HepG2 (cell line): Measurements from ENCODE around the gene ADGRG6. TPM values are rescaled to one million over a fixed set of nuclear protein-coding genes. Genes with fewer than 3 reads are reported as not detected.

ENCODE experiments used
- BCLAF1 ChIP-seq: fragments of 450-650 bp; IDR thresholded peaks from 2 replicates; pipeline ENCODE4 v1.6.1; 2017; ENCODE audit warnings: mild to moderate bottlenecking
- ELF3 ChIP-seq: IDR thresholded peaks from 2 replicates; pipeline ENCODE4 v1.6.1; 2016; ENCODE audit warnings: missing genetic modification reagents, missing compliant biosample characterization
- FOXJ3 ChIP-seq: sonication (generic); formaldehyde crosslinking; IDR thresholded peaks from 2 replicates; pipeline ENCODE4 v1.4.0; 2020; ENCODE audit warnings: missing genetic modification reagents, mild to moderate bottlenecking, borderline replicate concordance
- IKZF5 ChIP-seq: IDR thresholded peaks from 2 replicates; pipeline ENCODE4 v1.6.1; 2018; ENCODE audit warnings: missing genetic modification reagents, mild to moderate bottlenecking, missing compliant biosample characterization
- NR2F6 ChIP-seq, 2 experiments: IDR thresholded peaks; 2 replicates each; pipeline ENCODE4 v1.6.1; 2016; ENCODE audit warnings: antibody characterized with exemption in 1 of 2, mild to moderate bottlenecking in 1 of 2
- SIN3A ChIP-seq: IDR thresholded peaks from 2 replicates; pipeline ENCODE4 v1.6.1; 2011; ENCODE audit warnings: low read depth, mild to moderate bottlenecking, control low read depth, low read length, borderline replicate concordance
- SMAD3 ChIP-seq: sonication (generic); formaldehyde crosslinking; IDR thresholded peaks from 2 replicates; pipeline ENCODE4 v1.4.0; 2020; ENCODE audit warnings: missing genetic modification reagents
- SRSF9 ChIP-seq: fragments of 200-400 bp; formaldehyde crosslinking; IDR thresholded peaks from 2 replicates; pipeline ENCODE4 v1.6.1; 2018; ENCODE audit warnings: borderline replicate concordance, mild to moderate bottlenecking, low read depth, low read length; ENCODE audit not compliant: insufficient read depth, poor library complexity, severe bottlenecking
- ZKSCAN8 ChIP-seq: IDR thresholded peaks from 2 replicates; pipeline ENCODE4 v1.6.1; 2016; ENCODE audit warnings: borderline replicate concordance, missing genetic modification reagents, missing compliant biosample characterization
- ZNF44 ChIP-seq: sonication (generic); formaldehyde crosslinking; IDR thresholded peaks from 2 replicates; pipeline ENCODE4 v1.5.1; 2020; ENCODE audit warnings: mild to moderate bottlenecking, missing genetic modification reagents
- ZNF776 ChIP-seq: sonication (generic); formaldehyde crosslinking; IDR thresholded peaks from 2 replicates; pipeline ENCODE4 v1.4.0; 2020; ENCODE audit warnings: mild to moderate bottlenecking, missing genetic modification reagents
- ZXDC ChIP-seq: sonication (generic); formaldehyde crosslinking; IDR thresholded peaks from 2 replicates; pipeline ENCODE4 v1.5.0; 2020; ENCODE audit warnings: mild to moderate bottlenecking, missing genetic modification reagents
- polyA plus RNA-seq, 8 experiments: library from polyadenylated mRNA; depleted of rRNA in 3 of 8; stranded (reverse) in 7 of 8; unstranded in 1 of 8; fragments of >200 nt; fragmentation: Illumina TruSeq in 4 of 8; extraction: Trizol in 4 of 8; gene quantifications; 2 replicates each; pipeline versions ENCODE4 v1.2.1 to v1.2.3, GENCODE V29; 2011 to 2016; ENCODE audit warnings: low read depth in 4 of 8, missing spikeins in 1 of 8, mixed read lengths in 1 of 8; ENCODE audit not compliant: insufficient read depth in 1 of 8
- total RNA-seq, 5 experiments: library from RNA; depleted of rRNA; stranded (reverse); fragments of >200 nt; fragmentation: Illumina TruSeq; extraction: Trizol; gene quantifications; 2 replicates each; pipeline ENCODE4 v1.2.3, GENCODE V29; 2016; ENCODE audit warnings: low read depth in 1 of 5
- TF ChIP-seq, protein P1 (sequence below): sonication (generic); formaldehyde crosslinking; conservative IDR thresholded peaks from 2 replicates; pipeline ENCODE4 v1.4.0; 2020; ENCODE audit warnings: missing genetic modification reagents
- TF ChIP-seq, protein P2 (sequence below): sonication (generic); formaldehyde crosslinking; IDR thresholded peaks from 2 replicates; pipeline ENCODE4 v1.8.1; 2023; ENCODE audit warnings: missing genetic modification reagents, inconsistent platforms, borderline replicate concordance
- TF ChIP-seq, protein P3 (sequence below): sonication (generic); formaldehyde crosslinking; IDR thresholded peaks from 2 replicates; pipeline ENCODE4 v1.9.0; 2021; ENCODE audit warnings: missing genetic modification reagents, mild to moderate bottlenecking, borderline replicate concordance

ADGRG6 gene
- total and polyA plus RNA-seq, 2 of the 13 experiments (the other 11 are each of a cell fraction or from before 2014, with no cell fraction given), result 129 to 249 TPM

DNA sequence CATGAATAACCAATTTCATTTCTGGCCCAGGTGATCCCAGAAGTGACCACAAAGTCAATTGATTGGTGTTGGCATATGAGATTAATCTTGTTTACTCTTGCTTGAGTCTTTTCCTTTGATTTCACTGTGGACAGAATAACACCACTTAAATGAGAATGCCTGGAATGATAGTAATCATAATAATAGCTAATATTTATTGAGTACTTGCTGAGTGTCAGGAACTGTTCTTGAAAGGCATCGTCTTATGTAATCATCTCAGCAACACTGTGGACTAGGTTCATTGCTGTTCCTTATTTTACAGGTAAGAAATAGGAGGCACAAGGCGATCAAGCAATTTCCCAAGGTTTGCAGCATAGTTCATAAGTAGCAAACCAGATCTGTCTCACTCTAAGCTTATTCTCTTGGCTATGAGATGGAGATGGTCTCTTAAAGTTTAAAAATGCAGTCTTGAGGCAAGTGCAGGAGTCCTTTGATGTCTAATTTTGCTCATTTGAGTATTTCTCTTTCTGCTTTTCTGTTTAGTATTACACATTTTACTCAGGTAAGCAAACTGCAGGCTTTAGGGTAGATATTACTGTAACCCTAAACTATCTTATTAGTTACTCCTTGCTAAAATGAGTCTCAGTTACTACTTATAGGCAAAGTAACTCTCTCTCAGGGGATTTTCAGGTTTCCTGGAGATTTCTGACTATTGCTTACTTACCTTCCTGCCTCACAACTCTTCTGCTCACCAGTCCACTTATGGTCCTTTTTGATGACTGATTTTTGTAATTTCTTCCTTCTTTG lies 6.3 kb downstream of the ADGRG6 start (continued):
- TF ChIP-seq ZNF44 (CRISPR knock-in tag) (0 out of 2 replicates have a peak, but pooled peaks have one; percentile 44), IKZF5 (CRISPR knock-in tag) (no peak), ZNF776 (CRISPR knock-in tag) (no peak), NR2F6 (IDR thresholded peaks at IDR 0.05) (peak; percentile 82), NR2F6 (CRISPR knock-in tag; IDR thresholded peaks at IDR 0.05) (peak; percentile 72), SMAD3 (CRISPR knock-in tag) (peak; percentile 71; the same call in 1 of the 2 replicates), SRSF9 (no peak), ZKSCAN8 (peak; percentile 76; the same call in 1 of the 2 replicates), FOXJ3 (CRISPR knock-in tag) (peak; percentile 96; the same call in 1 of the 2 replicates), BCLAF1 (no peak), SIN3A (0 out of 2 replicates have a peak, but pooled peaks have one; percentile 44), ZXDC (CRISPR knock-in tag) (no peak), ELF3 (CRISPR knock-in tag) (peak; percentile 49; the same call in 1 of the 2 replicates)
- TF ChIP-seq, protein P1, sequence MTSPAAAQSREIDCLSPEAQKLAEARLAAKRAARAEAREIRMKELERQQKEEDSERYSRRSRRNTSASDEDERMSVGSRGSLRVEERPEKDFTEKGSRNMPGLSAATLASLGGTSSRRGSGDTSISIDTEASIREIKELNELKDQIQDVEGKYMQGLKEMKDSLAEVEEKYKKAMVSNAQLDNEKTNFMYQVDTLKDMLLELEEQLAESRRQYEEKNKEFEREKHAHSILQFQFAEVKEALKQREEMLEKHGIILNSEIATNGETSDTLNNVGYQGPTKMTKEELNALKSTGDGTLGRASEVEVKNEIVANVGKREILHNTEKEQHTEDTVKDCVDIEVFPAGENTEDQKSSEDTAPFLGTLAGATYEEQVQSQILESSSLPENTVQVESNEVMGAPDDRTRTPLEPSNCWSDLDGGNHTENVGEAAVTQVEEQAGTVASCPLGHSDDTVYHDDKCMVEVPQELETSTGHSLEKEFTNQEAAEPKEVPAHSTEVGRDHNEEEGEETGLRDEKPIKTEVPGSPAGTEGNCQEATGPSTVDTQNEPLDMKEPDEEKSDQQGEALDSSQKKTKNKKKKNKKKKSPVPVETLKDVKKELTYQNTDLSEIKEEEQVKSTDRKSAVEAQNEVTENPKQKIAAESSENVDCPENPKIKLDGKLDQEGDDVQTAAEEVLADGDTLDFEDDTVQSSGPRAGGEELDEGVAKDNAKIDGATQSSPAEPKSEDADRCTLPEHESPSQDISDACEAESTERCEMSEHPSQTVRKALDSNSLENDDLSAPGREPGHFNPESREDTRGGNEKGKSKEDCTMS (CRISPR knock-in tag), result no peak
- TF ChIP-seq, protein P2, sequence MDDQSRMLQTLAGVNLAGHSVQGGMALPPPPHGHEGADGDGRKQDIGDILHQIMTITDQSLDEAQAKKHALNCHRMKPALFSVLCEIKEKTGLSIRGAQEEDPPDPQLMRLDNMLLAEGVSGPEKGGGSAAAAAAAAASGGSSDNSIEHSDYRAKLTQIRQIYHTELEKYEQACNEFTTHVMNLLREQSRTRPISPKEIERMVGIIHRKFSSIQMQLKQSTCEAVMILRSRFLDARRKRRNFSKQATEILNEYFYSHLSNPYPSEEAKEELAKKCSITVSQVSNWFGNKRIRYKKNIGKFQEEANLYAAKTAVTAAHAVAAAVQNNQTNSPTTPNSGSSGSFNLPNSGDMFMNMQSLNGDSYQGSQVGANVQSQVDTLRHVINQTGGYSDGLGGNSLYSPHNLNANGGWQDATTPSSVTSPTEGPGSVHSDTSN (CRISPR knock-in tag), result no peak
- TF ChIP-seq, protein P3, sequence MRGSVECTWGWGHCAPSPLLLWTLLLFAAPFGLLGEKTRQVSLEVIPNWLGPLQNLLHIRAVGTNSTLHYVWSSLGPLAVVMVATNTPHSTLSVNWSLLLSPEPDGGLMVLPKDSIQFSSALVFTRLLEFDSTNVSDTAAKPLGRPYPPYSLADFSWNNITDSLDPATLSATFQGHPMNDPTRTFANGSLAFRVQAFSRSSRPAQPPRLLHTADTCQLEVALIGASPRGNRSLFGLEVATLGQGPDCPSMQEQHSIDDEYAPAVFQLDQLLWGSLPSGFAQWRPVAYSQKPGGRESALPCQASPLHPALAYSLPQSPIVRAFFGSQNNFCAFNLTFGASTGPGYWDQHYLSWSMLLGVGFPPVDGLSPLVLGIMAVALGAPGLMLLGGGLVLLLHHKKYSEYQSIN (CRISPR knock-in tag), result no peak
